Astrocyte of the cerebellum (primary cell): ENCODE data around the gene HAUS2.

Experiments used
- DNase-seq: peaks from one replicate; pipeline ENCODE4 v3.0.0-alpha.2; 2011; ENCODE audit warnings: low read depth
- H3K4me3 ChIP-seq: 2 replicates; pipeline ENCODE4 v1.5.1; 2011; ENCODE audit warnings: mild to moderate bottlenecking, low read depth, low read length, moderate library complexity
- CTCF ChIP-seq: IDR thresholded peaks from 2 replicates; pipeline ENCODE4 v1.5.1; 2012; ENCODE audit warnings: low read length, low read depth, moderate library complexity, mild to moderate bottlenecking; ENCODE audit errors: missing control alignments
- in situ Hi-C: cut with HindIII; loops from 2 replicates; pipeline ENCODE4 v1.10.0; 2017; ENCODE audit warnings: low sequenced_read_pairs

The HAUS2 gene

GRCh38 chr15:42608110-42608531, 59.5 kb downstream of the HAUS2 start:
- H3K4me3 ChIP-seq, result no peak overlapping the region
- DNase-seq, result peak; percentile 20
- in situ Hi-C loops, result no loop called here
- no peak for TF ChIP-seq CTCF

GRCh38 chr15:42608752-42609488, 60.3 kb downstream of the HAUS2 start:
- in situ Hi-C loops, result no loop called here
- H3K4me3 ChIP-seq, result no peak overlapping the region

GRCh38 chr15:42611532-42611931, 62.9 kb downstream of the HAUS2 start:
- H3K4me3 ChIP-seq, result no peak overlapping the region
- no peak for TF ChIP-seq CTCF
- in situ Hi-C loops, result no loop called here
- DNase-seq, result no peak

More at GRCh38 chr15:42608752-42609488, 60.3 kb downstream of the HAUS2 start:
- TF ChIP-seq CTCF, result no peak
- no peak for DNase-seq

- no peak for TF ChIP-seq CTCF
- no peak for DNase-seq
- H3K4me3 ChIP-seq, result no peak overlapping the region
- in situ Hi-C loops, result no loop called here
These were observed 63.8 kb downstream of the HAUS2 start for GRCh38 chr15:42612367-42612912.

GRCh38 chr15:42616107-42616506, 67.5 kb downstream of the HAUS2 start:
- DNase-seq, result no peak
- in situ Hi-C loops, result no loop called here
- H3K4me3 ChIP-seq, result no peak overlapping the region
- no peak for TF ChIP-seq CTCF
